HepG2 (cell line): Measurements from ENCODE around the gene ZNF780B. TPM values are rescaled to one million over a fixed set of nuclear protein-coding genes. Genes with fewer than 3 reads are reported as not detected.
A peak's percentile ranks its signal among the peaks of the same experiment; 100 is the strongest.

Experiments
- CENPX ChIP-seq: sonication (generic); formaldehyde crosslinking; IDR thresholded peaks from 2 replicates; pipeline ENCODE4 v1.9.0; 2021; ENCODE audit warnings: mild to moderate bottlenecking, missing genetic modification reagents, moderate library complexity
- CREB1 ChIP-seq, 2 experiments: fragments of 450-650 bp in 1 of 2; IDR thresholded peaks; 2 replicates each; pipeline ENCODE4 v1.6.1; 2016 to 2017; ENCODE audit warnings: control low read depth in 1 of 2, mild to moderate bottlenecking in 1 of 2, missing compliant biosample characterization in 1 of 2, missing genetic modification characterization in 1 of 2
- DRAP1 ChIP-seq: IDR thresholded peaks from 2 replicates; pipeline ENCODE4 v1.6.1; 2016; ENCODE audit warnings: missing genetic modification reagents, missing compliant biosample characterization
- HNF1A ChIP-seq, 2 experiments: sonication (generic) in 1 of 2; formaldehyde crosslinking in 1 of 2; IDR thresholded peaks; 2 replicates each; pipeline versions ENCODE4 v1.4.0 to v1.6.1; 2016 to 2020; ENCODE audit warnings: borderline replicate concordance in 1 of 2, low read depth in 1 of 2, mild to moderate bottlenecking in 1 of 2, missing genetic modification reagents in 1 of 2
- IRX3 ChIP-seq: sonication (generic); formaldehyde crosslinking; IDR thresholded peaks from 2 replicates; pipeline ENCODE4 v1.8.1; 2023; ENCODE audit warnings: mild to moderate bottlenecking, low read depth, missing genetic modification reagents, borderline replicate concordance
- PBX3 ChIP-seq: sonication (generic); formaldehyde crosslinking; IDR thresholded peaks from 2 replicates; pipeline ENCODE4 v1.8.1; 2023; ENCODE audit warnings: missing genetic modification reagents, inconsistent platforms, borderline replicate concordance
- POGK ChIP-seq: sonication (generic); formaldehyde crosslinking; conservative IDR thresholded peaks from 2 replicates; pipeline ENCODE4 v1.8.0; 2022; ENCODE audit warnings: mild to moderate bottlenecking, moderate library complexity, missing genetic modification reagents
- RXRB ChIP-seq: IDR thresholded peaks from 2 replicates; pipeline ENCODE4 v1.6.1; 2016; ENCODE audit warnings: borderline replicate concordance, missing genetic modification reagents, missing compliant biosample characterization
- TBX2 ChIP-seq: sonication (generic); formaldehyde crosslinking; IDR thresholded peaks from 2 replicates; pipeline ENCODE4 v1.5.0; 2020; ENCODE audit warnings: missing genetic modification reagents, mild to moderate bottlenecking, borderline replicate concordance
- ZBTB20 ChIP-seq: sonication (generic); formaldehyde crosslinking; IDR thresholded peaks from 2 replicates; pipeline ENCODE4 v1.8.1; 2023; ENCODE audit warnings: missing genetic modification reagents, low read depth, mild to moderate bottlenecking, borderline replicate concordance
- ZFP36 ChIP-seq: fragments of 150-350 bp; IDR thresholded peaks from 2 replicates; pipeline ENCODE4 v1.6.1; 2018; ENCODE audit warnings: borderline replicate concordance, low read length, low read depth; ENCODE audit not compliant: partially characterized antibody
- ZFP36L2 ChIP-seq: sonication (generic); formaldehyde crosslinking; IDR thresholded peaks from 2 replicates; pipeline ENCODE4 v1.4.0; 2020; ENCODE audit warnings: missing genetic modification reagents
- ZNF501 ChIP-seq: sonication (generic); formaldehyde crosslinking; IDR thresholded peaks from 2 replicates; pipeline ENCODE4 v1.5.1; 2020; ENCODE audit warnings: mild to moderate bottlenecking, moderate library complexity, missing genetic modification reagents
- ZSCAN31 ChIP-seq: sonication (generic); formaldehyde crosslinking; IDR thresholded peaks from 2 replicates; pipeline ENCODE4 v1.5.0; 2020; ENCODE audit warnings: low read depth, mild to moderate bottlenecking, missing genetic modification reagents
- polyA plus RNA-seq, 8 experiments: library from polyadenylated mRNA; depleted of rRNA in 3 of 8; stranded (reverse) in 7 of 8; unstranded in 1 of 8; fragments of >200 nt; fragmentation: Illumina TruSeq in 4 of 8; extraction: Trizol in 4 of 8; gene quantifications; 2 replicates each; pipeline versions ENCODE4 v1.2.1 to v1.2.3, GENCODE V29; 2011 to 2016; ENCODE audit warnings: low read depth in 4 of 8, missing spikeins in 1 of 8, mixed read lengths in 1 of 8; ENCODE audit not compliant: insufficient read depth in 1 of 8
- total RNA-seq, 5 experiments: library from RNA; depleted of rRNA; stranded (reverse); fragments of >200 nt; fragmentation: Illumina TruSeq; extraction: Trizol; gene quantifications; 2 replicates each; pipeline ENCODE4 v1.2.3, GENCODE V29; 2016; ENCODE audit warnings: low read depth in 1 of 5
- TF ChIP-seq, protein P1 (sequence below): sonication (generic); formaldehyde crosslinking; IDR thresholded peaks from 2 replicates; pipeline ENCODE4 v1.4.0; 2020; ENCODE audit warnings: missing genetic modification reagents
- TF ChIP-seq, protein P2 (sequence below): sonication (generic); formaldehyde crosslinking; IDR thresholded peaks from 2 replicates; pipeline ENCODE4 v1.5.0; 2020; ENCODE audit warnings: missing genetic modification reagents

Gene ZNF780B
- total and polyA plus RNA-seq, 2 of the 13 experiments (the other 11 are each of a cell fraction or from before 2014, with no cell fraction given), result 6.6 to 21.9 TPM

- TF ChIP-seq HNF1A (IDR thresholded peaks at IDR 0.05; ENCODE audit: low read depth) (no peak), HNF1A (CRISPR knock-in tag; IDR thresholded peaks at IDR 0.05; ENCODE audit: borderline replicate concordance) (0 out of 2 replicates have a peak, but pooled peaks have one; percentile 22), ZFP36L2 (CRISPR knock-in tag) (no peak), TBX2 (CRISPR knock-in tag) (peak; percentile 68), PBX3 (CRISPR knock-in tag) (no peak), ZFP36 (no peak), CREB1 (IDR thresholded peaks at IDR 0.05) (no peak), CREB1 (CRISPR knock-in tag; IDR thresholded peaks at IDR 0.05) (peak; percentile 48), RXRB (peak; percentile 85), CENPX (CRISPR knock-in tag) (no peak), ZNF501 (CRISPR knock-in tag) (peak; percentile 77), ZSCAN31 (CRISPR knock-in tag) (peak; percentile 59; the same call in 1 of the 2 replicates), DRAP1 (CRISPR knock-in tag) (peak; percentile 61; the same call in 1 of the 2 replicates), IRX3 (CRISPR knock-in tag) (0 out of 2 replicates have a peak, but pooled peaks have one; percentile 46), ZBTB20 (peak; percentile 56; the same call in 1 of the 2 replicates), POGK (peak; percentile 43; the same call in 1 of the 2 replicates)
- TF ChIP-seq, protein P1, sequence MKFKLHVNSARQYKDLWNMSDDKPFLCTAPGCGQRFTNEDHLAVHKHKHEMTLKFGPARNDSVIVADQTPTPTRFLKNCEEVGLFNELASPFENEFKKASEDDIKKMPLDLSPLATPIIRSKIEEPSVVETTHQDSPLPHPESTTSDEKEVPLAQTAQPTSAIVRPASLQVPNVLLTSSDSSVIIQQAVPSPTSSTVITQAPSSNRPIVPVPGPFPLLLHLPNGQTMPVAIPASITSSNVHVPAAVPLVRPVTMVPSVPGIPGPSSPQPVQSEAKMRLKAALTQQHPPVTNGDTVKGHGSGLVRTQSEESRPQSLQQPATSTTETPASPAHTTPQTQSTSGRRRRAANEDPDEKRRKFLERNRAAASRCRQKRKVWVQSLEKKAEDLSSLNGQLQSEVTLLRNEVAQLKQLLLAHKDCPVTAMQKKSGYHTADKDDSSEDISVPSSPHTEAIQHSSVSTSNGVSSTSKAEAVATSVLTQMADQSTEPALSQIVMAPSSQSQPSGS (CRISPR knock-in tag), result peak; percentile 55; the same call in 1 of the 2 replicates
- TF ChIP-seq, protein P2, sequence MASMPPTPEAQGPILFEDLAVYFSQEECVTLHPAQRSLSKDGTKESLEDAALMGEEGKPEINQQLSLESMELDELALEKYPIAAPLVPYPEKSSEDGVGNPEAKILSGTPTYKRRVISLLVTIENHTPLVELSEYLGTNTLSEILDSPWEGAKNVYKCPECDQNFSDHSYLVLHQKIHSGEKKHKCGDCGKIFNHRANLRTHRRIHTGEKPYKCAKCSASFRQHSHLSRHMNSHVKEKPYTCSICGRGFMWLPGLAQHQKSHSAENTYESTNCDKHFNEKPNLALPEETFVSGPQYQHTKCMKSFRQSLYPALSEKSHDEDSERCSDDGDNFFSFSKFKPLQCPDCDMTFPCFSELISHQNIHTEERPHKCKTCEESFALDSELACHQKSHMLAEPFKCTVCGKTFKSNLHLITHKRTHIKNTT (CRISPR knock-in tag), result no peak
These were observed at the start of gene ZNF780B (continued) for GRCh38 chr19:40055832-40056504.
